Measurements from ENCODE around the gene LRRC74B. TPM values are rescaled to one million over a fixed set of nuclear protein-coding genes. Genes with fewer than 3 reads are reported as not detected.

The LRRC74B gene
- total RNA-seq, 1 donor from 2014 or later = 3.6 TPM

- ATAC-seq (no peak), DNase-seq (no peak)
- H3K9me3 ChIP-seq = no peaks in the 10 kb centered on the region
- H3K27ac ChIP-seq = no peak overlapping the region
- H3K4me3 ChIP-seq = no peak overlapping the region
- intact Hi-C loops (cut with DNase I) = no loop called here
- TF ChIP-seq, protein P1, sequence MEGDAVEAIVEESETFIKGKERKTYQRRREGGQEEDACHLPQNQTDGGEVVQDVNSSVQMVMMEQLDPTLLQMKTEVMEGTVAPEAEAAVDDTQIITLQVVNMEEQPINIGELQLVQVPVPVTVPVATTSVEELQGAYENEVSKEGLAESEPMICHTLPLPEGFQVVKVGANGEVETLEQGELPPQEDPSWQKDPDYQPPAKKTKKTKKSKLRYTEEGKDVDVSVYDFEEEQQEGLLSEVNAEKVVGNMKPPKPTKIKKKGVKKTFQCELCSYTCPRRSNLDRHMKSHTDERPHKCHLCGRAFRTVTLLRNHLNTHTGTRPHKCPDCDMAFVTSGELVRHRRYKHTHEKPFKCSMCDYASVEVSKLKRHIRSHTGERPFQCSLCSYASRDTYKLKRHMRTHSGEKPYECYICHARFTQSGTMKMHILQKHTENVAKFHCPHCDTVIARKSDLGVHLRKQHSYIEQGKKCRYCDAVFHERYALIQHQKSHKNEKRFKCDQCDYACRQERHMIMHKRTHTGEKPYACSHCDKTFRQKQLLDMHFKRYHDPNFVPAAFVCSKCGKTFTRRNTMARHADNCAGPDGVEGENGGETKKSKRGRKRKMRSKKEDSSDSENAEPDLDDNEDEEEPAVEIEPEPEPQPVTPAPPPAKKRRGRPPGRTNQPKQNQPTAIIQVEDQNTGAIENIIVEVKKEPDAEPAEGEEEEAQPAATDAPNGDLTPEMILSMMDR (IDR thresholded peaks at IDR 0.05) = no peak
- peaks cover 18% of the 10 kb centered on the region for H3K4me1 ChIP-seq
- no peaks in the 10 kb centered on the region for H3K27me3 ChIP-seq (ENCODE audit: low read depth)
- no peaks in the 10 kb centered on the region for H3K36me3 ChIP-seq
Observed at GRCh38 chr22:21012446-21013407, 33.0 kb upstream of the LRRC74B start.

DNA sequence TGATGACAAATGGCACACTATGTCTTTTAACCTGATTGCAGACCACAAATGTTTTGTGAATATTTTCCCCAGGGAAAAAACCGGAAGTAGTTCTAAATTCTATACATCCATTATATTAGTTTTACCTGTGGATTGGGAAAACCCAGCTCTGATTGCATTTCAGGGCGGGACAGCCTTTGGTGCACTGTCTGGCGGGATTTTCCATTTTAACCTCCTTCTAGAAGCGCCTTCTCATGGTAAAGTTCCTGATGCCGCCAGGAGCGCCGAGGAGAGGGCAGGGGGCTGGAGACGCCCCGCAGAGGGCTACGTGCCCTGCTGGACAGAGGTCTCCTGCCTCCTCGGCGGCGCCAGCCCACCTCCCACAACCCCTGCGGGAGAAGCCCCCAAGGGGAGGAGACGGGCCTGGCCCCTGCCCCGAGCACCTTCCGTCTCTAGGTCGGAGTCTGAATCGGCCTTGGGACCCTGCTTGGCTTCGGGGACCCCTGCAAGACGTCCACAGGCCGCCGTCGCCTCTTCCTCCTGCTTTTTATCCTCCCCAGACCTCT is 32.0 kb upstream of the LRRC74B start:
- H3K27me3 ChIP-seq (ENCODE audit: low read depth) = no peaks in the 10 kb centered on the region
- TF ChIP-seq, protein P1 (IDR thresholded peaks at IDR 0.05) = no peak
- H3K4me3 ChIP-seq = peak overlapping the region; percentile 60
- no peaks in the 10 kb centered on the region for H3K9me3 ChIP-seq
- H3K36me3 ChIP-seq = no peaks in the 10 kb centered on the region
- H3K4me1 ChIP-seq = peaks cover 18% of the 10 kb centered on the region
- H3K27ac ChIP-seq = peak overlapping the region; percentile 77
- peak in 1 of 2 donors; percentile 1 for ATAC-seq
- DNase-seq = no peak
- intact Hi-C loops (cut with DNase I) = no loop called here

DNA sequence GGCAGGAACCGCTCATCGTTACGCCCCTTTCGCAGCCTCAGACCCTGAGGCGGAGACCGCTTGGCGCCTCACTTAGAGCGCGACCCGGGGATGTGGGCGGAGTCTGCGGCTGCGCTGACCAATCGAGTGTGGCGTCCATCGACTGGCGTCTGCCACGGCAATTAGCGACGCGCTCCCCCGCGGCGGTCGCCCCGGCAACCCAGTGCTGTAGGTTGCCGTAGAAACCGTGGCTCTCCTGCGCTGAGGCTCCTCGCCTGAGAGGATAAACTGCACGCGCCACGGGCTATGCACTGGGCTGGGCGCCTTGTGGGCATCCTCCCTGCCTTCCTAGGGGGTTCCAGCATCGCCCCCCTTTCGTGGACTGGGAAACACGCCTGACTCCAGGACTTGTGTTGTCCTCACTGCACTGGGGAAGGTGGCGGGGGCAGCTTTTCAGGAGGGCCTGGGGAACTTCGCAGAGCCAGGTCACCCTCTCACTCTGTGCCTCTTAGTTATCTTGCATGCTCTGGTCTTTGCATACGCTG is 31.5 kb upstream of the LRRC74B start:
- peak overlapping the region; percentile 60 for H3K4me3 ChIP-seq
- peaks cover 18% of the 10 kb centered on the region for H3K4me1 ChIP-seq
- TF ChIP-seq, protein P1 (IDR thresholded peaks at IDR 0.05) = no peak
- peak overlapping the region; percentile 77 for H3K27ac ChIP-seq
- no peaks in the 10 kb centered on the region for H3K36me3 ChIP-seq
- H3K27me3 ChIP-seq (ENCODE audit: low read depth) = no peaks in the 10 kb centered on the region
- DNase-seq (peak; percentile 90), ATAC-seq (peak; percentile 90 to 93)
- H3K9me3 ChIP-seq = no peaks in the 10 kb centered on the region
- intact Hi-C loops (cut with DNase I) = no loop called here

GRCh38 chr22:21014726-21015465 is 30.9 kb upstream of the LRRC74B start, which contains the start of gene P2RX6:
TSS of gene P2RX6 (plus strand) at chr22:21015165. CDS start at chr22:21015175, 10 bp downstream.
- no peaks in the 10 kb centered on the region for H3K9me3 ChIP-seq
- H3K27me3 ChIP-seq (ENCODE audit: low read depth) = no peaks in the 10 kb centered on the region
- ATAC-seq (peak; percentile 38 to 55), DNase-seq (peak; percentile 53)
- peak within 1 kb of the TSS; percentile 60 for H3K4me3 ChIP-seq
- peaks cover 18% of the 10 kb centered on the region for H3K4me1 ChIP-seq
- intact Hi-C loops (cut with DNase I) = no loop called here
- TF ChIP-seq, protein P1 (IDR thresholded peaks at IDR 0.05) = no peak
- peak within 1 kb of the TSS; percentile 77 for H3K27ac ChIP-seq
- H3K36me3 ChIP-seq = no peaks in the 10 kb centered on the region

DNA sequence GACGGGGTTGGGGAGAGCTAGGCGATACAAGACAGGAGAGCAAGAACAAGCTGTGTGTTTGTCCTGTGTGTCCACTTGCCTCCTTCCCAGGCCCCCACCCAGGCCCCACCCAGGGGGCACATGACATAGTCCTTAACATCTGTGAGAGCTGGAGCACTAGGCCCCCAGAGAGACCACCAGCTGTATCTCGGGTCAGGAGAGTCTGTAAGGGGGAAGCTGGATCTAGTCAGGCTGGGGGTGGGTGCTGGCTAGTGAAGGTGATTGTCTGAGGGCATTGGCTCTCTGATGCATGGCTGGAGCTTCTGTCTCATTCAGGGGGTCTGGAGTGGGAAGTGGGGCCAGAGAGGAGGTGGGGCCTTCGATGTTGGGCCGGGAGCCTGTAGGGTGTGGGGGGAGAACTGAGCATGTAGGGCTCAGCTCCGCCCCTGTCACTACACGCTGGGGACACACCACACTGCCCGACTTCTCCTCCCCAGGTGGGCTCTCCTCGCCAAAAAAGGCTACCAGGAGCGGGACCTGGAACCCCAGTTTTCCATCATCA is 30.2 kb upstream of the LRRC74B start:
- TF ChIP-seq, protein P1 (IDR thresholded peaks at IDR 0.05) = no peak
- ATAC-seq = no peak
- DNase-seq = no peak
- Histone ChIP-seq H3K36me3 (no peaks in the 10 kb centered on the region), H3K27me3 (ENCODE audit: low read depth) (no peaks in the 10 kb centered on the region), H3K27ac (peak overlapping the region; percentile 77), H3K9me3 (no peaks in the 10 kb centered on the region), H3K4me1 (peaks cover 18% of the 10 kb centered on the region), H3K4me3 (no peak overlapping the region)
- intact Hi-C loops (cut with DNase I) = no loop called here

Data from lower lobe of right lung (tissue), 2 donors.